ENCODE data around the gene TENM4. TPM values are rescaled to one million over a fixed set of nuclear protein-coding genes. Genes with fewer than 3 reads are reported as not detected.

The TENM4 gene
- total RNA-seq, 1 donor from 2014 or later: 0.63 TPM

DNA sequence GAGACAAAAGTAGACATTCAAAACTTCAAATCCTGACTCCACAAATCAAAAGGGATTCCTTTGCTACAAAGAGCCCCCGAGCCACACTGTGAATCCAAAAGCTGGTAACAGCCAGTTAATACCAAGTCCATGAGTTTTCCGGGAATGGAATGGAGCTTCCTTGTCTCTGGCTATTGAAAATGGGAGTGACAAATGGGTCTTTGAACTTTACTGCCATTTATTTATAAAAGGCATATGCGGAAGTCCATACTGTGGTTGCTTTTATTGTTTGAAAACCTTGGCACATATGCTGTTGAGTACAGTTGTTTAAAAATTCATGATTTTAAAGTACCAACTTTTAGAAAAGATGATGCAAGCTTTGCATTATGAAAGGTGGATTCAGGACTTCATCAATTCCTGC, 659.9 kb downstream of the TENM4 start:
- Histone ChIP-seq H3K4me3 (no peak overlapping the region), H3K36me3 (no peaks in the 10 kb centered on the region), H3K9me3 (replicated peaks) (no peaks in the 10 kb centered on the region), H3K27me3 (ENCODE audit: low read depth) (no peaks in the 10 kb centered on the region), H3K27ac (replicated peaks) (no peak overlapping the region), H3K4me1 (peaks cover 5% of the 10 kb centered on the region)
- TF ChIP-seq, protein P1, sequence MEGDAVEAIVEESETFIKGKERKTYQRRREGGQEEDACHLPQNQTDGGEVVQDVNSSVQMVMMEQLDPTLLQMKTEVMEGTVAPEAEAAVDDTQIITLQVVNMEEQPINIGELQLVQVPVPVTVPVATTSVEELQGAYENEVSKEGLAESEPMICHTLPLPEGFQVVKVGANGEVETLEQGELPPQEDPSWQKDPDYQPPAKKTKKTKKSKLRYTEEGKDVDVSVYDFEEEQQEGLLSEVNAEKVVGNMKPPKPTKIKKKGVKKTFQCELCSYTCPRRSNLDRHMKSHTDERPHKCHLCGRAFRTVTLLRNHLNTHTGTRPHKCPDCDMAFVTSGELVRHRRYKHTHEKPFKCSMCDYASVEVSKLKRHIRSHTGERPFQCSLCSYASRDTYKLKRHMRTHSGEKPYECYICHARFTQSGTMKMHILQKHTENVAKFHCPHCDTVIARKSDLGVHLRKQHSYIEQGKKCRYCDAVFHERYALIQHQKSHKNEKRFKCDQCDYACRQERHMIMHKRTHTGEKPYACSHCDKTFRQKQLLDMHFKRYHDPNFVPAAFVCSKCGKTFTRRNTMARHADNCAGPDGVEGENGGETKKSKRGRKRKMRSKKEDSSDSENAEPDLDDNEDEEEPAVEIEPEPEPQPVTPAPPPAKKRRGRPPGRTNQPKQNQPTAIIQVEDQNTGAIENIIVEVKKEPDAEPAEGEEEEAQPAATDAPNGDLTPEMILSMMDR (IDR thresholded peaks at IDR 0.05; ENCODE audit: borderline replicate concordance): no peak
- DNase-seq: no peak
- intact Hi-C loops (cut with micrococcal nuclease): no loop called here

DNA sequence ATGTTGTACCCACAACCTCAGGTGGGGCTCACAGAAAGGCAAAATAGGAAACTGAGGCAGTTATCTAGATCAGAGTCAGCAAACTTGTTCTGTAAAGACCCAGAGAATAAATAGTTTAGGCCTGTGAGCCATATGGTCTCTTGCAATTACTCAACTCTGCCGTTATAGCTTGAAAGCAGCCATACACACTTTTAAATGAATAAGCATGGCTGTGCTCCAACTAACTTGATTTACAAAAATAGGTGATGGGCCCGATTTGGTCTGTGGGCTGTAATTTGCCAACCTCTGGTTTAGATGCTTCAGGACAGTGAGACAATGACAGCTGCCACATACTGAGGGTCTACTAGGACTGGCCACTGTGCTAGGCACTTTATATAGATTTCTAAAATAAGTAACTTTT, 667.3 kb downstream of the TENM4 start:
- Histone ChIP-seq H3K36me3 (no peaks in the 10 kb centered on the region), H3K27me3 (ENCODE audit: low read depth) (no peaks in the 10 kb centered on the region), H3K9me3 (replicated peaks) (no peaks in the 10 kb centered on the region), H3K4me3 (no peak overlapping the region), H3K27ac (replicated peaks) (no peak overlapping the region), H3K4me1 (peaks cover 6% of the 10 kb centered on the region)
- intact Hi-C loops (cut with micrococcal nuclease): no loop called here
- no peak for DNase-seq
- TF ChIP-seq, protein P1 (IDR thresholded peaks at IDR 0.05; ENCODE audit: borderline replicate concordance): no peak

DNA sequence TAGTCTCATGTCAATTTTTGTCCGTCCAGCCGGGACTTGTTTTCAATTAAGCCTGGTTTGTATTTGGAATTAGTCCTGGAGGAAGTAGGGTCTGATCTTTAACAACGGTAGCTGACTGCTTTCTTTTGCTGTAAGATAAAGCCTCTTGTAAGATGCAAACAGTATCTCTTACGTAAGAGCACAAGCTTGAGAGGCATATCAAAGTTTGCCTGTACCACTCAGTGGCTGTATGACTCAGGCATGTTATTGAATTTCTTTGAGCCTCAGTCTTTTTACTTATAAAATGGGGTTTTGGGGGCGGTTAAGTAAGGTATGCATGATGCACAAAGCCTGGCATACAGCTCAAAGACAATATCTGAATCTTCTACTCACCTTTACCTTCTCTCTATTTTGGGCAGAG, 667.8 kb downstream of the TENM4 start:
- Histone ChIP-seq H3K27ac (replicated peaks) (no peak overlapping the region), H3K4me3 (no peak overlapping the region), H3K27me3 (ENCODE audit: low read depth) (no peaks in the 10 kb centered on the region), H3K36me3 (no peaks in the 10 kb centered on the region), H3K4me1 (peaks cover 9% of the 10 kb centered on the region), H3K9me3 (replicated peaks) (no peaks in the 10 kb centered on the region)
- no peak for DNase-seq
- intact Hi-C loops (cut with micrococcal nuclease): no loop called here
- TF ChIP-seq, protein P1 (IDR thresholded peaks at IDR 0.05; ENCODE audit: borderline replicate concordance): no peak

DNA sequence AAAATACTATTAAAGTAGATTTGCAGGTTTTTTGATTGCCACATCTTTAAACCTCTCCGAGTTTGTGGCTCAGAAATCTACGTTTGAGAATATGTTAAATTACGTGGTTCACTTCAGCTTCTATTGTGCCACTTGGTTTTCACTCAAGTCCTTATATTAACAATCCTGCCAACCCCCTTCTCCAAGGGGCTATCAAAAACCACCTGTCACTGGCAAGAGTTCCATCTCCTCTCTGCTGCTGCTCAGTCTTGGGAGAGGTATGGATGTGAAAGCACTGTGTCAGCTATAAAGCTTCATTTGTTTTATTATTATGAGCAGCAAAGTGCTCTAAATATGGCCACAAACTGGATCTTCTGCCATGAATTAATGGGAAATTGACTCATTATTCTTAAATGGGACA, 668.6 kb downstream of the TENM4 start:
- Histone ChIP-seq H3K9me3 (replicated peaks) (no peaks in the 10 kb centered on the region), H3K27me3 (ENCODE audit: low read depth) (no peaks in the 10 kb centered on the region), H3K4me1 (peaks cover 9% of the 10 kb centered on the region), H3K36me3 (no peaks in the 10 kb centered on the region), H3K4me3 (no peak overlapping the region), H3K27ac (replicated peaks) (no peak overlapping the region)
- TF ChIP-seq, protein P1 (IDR thresholded peaks at IDR 0.05; ENCODE audit: borderline replicate concordance): no peak
- intact Hi-C loops (cut with micrococcal nuclease): no loop called here
- DNase-seq: no peak

DNA sequence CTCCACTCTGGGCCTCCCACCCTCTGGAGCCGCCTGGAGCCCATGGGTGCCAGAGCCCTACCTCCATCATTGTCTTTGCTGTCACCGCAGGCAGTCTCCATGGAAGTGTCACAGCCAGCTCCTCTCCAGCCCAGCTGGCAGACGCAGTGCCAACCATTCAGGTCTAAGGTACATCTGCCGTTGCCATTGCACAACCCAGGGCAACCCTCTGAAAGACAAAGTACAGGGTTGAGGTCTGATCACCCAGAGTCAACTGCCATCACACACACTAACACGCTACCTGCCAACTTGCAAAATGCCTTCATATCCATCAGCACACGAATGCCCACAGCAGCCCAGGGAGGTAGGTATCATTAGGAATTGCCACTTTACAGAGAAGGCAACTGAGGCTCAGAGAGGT, 669.9 kb downstream of the TENM4 start:
- Histone ChIP-seq H3K9me3 (replicated peaks) (no peaks in the 10 kb centered on the region), H3K27ac (replicated peaks) (no peak overlapping the region), H3K36me3 (no peaks in the 10 kb centered on the region), H3K4me3 (no peak overlapping the region), H3K27me3 (ENCODE audit: low read depth) (no peaks in the 10 kb centered on the region), H3K4me1 (peaks cover 9% of the 10 kb centered on the region)
- intact Hi-C loops (cut with micrococcal nuclease): no loop called here
- DNase-seq: no peak
- TF ChIP-seq, protein P1 (IDR thresholded peaks at IDR 0.05; ENCODE audit: borderline replicate concordance): no peak

DNA sequence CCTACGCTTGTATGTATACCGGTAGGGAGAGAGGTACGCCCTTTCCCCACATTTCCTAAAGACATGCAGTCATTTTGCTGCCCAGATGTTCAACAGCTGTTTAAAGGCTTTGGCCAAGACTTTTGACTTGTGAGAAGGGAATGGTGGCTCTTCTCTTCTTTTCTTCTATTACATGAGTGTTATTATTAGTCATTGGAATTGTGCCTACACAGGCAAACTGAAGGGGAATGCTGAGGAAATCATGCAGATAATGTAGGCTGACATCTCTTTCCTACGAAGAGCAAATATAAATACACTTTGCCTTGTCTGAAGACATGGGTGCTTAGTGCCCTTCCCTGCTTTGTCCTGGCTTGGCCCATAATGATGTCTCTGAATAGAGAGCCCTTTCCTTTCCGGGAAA, 671.9 kb downstream of the TENM4 start:
- Histone ChIP-seq H3K9me3 (replicated peaks) (no peaks in the 10 kb centered on the region), H3K27ac (replicated peaks) (no peak overlapping the region), H3K36me3 (no peaks in the 10 kb centered on the region), H3K4me3 (no peak overlapping the region), H3K4me1 (peaks cover 9% of the 10 kb centered on the region), H3K27me3 (ENCODE audit: low read depth) (no peaks in the 10 kb centered on the region)
- intact Hi-C loops (cut with micrococcal nuclease): no loop called here
- TF ChIP-seq, protein P1 (IDR thresholded peaks at IDR 0.05; ENCODE audit: borderline replicate concordance): no peak
- no peak for DNase-seq
